GM12875 (cell line): Measurements from ENCODE around the gene SH3PXD2A.
A peak's percentile ranks its signal among the peaks of the same experiment; 100 is the strongest.

Source experiments
- H3K4me3 ChIP-seq: one replicate; pipeline ENCODE4 v1.5.1; 2011; ENCODE audit warnings: low read depth, low read length, control low read depth
- CTCF ChIP-seq: IDR thresholded peaks from 2 replicates; pipeline ENCODE4 v1.5.1; 2011; ENCODE audit warnings: low read depth, mild to moderate bottlenecking, control low read depth, inconsistent platforms, low read length, moderate library complexity, borderline replicate concordance; ENCODE audit not compliant: insufficient read depth

SH3PXD2A gene

GRCh38 chr10:103894441-103894864, 39.1 kb upstream of the SH3PXD2A start:
- TF ChIP-seq CTCF = no peak
- H3K4me3 ChIP-seq = no peak overlapping the region

GRCh38 chr10:103893817-103894216, 38.4 kb upstream of the SH3PXD2A start:
- TF ChIP-seq CTCF = no peak
- no peak overlapping the region for H3K4me3 ChIP-seq

- no peak for TF ChIP-seq CTCF
- H3K4me3 ChIP-seq = no peak overlapping the region
Observed at GRCh38 chr10:103892181-103892580, 36.8 kb upstream of the SH3PXD2A start.

GRCh38 chr10:103890688-103891087, 35.3 kb upstream of the SH3PXD2A start:
- no peak overlapping the region for H3K4me3 ChIP-seq
- TF ChIP-seq CTCF = no peak

GRCh38 chr10:103890194-103890658, 34.9 kb upstream of the SH3PXD2A start:
- H3K4me3 ChIP-seq = no peak overlapping the region
- no peak for TF ChIP-seq CTCF

GRCh38 chr10:103889121-103889720, 33.8 kb upstream of the SH3PXD2A start:
- no peak for TF ChIP-seq CTCF
- H3K4me3 ChIP-seq = no peak overlapping the region

GRCh38 chr10:103888113-103888841, 32.9 kb upstream of the SH3PXD2A start:
- H3K4me3 ChIP-seq = no peak overlapping the region
- peak; percentile 70 for TF ChIP-seq CTCF
